GM21360 (cell line): ENCODE results near the gene ACTRT3.

Experiments
- ATAC-seq: cut with Tn5 transposase; IDR thresholded peaks from one replicate; pipeline ENCODE4 v1.9.1; 2021; ENCODE audit warnings: mild to moderate bottlenecking, moderate library complexity; ENCODE audit not compliant: unreplicated experiment

The ACTRT3 gene

DNA sequence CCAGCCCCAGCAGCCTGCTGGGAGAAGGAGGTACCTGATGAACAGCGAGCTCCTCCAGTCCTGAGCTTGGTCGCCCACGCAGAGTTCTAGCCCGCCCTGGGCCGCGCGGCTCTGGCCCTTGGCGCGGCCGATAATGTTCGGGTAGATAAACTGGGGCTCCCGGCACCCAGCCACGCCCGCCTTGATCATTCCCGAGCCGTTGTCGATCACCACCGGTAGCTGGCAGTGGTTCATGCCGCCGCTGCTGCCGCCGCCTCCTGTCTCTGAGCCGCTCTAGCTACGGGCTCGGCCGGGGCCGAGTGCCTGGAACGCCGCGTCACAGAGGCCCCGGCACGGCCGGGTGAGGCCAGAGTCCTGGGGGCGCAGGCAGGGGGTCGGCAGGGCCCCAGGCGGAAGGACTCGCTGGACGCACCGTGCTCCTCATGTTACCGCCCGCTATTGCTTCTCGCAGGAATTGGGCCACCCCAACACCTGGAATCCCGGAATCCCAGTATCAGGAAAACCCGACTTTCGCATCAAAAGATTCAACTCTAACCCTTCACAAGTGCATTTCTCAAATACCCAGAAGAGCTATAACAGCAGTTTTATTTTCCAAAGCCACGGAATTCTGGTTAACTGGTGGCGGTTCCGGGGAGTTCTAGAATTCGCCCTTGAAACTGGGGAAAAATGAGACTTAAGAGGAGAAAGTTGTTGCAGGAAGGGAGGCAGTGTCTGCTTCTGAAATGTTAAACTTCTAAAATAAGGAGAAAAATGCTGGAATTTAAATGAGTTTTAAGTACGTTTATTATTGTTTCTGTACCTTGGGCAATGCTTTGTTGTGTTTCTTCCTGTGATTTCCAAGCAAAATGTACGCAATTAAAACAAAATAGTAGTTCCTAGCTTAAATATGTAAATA is at the start of gene ACTRT3:
Gene ACTRT3 (minus strand): TSS at position 275 of the 895 bp plus-strand sequence. CDS start 41 bp downstream, at position 234.
- peak; percentile 24 for ATAC-seq

DNA sequence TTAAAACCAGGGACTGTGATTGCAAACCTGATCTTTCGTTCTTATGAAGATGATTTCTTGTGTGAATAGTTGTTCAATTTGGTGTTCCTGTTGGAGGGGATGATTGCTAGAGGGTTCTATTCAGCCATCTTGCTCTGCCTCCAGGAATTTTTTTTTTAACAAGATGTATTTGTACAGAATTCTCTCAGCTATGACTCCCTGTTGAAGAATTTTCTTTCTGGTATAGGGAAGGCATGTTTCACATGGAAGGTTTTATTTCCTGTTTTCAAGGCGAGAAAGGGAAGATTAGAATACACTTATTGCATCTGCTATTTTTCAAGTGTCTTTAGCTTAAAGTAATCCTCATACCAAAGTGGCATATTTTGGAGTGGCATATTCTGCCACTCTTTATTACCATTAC is 49.0 kb upstream of the ACTRT3 start:
- ATAC-seq: no peak

DNA sequence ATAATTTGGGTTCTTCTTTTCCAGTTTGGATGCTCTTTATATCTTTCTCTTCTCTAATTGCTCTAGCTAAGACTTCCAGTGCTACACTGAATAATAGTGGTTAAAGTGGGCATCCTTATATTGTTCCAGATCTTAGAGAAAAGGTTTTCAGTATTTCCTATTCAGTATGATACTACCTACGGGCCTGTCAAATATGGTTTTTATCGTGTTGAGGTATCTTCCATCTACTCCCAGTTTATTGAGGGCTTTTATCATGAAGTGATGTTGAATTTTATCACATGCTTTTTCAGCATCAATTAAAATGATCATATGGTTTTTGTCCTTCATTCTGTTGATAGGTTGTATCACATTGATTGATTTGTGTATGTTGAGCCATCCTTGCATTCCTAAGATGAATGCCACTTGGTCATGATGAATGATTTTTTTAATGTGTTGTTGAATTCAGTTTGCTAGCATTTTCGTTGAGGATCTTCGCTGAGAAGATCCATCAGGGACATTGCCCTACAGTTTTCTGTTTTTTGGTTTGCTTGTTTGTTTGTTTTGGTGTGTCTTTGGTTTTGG is 46.3 kb upstream of the ACTRT3 start:
- no peak for ATAC-seq

DNA sequence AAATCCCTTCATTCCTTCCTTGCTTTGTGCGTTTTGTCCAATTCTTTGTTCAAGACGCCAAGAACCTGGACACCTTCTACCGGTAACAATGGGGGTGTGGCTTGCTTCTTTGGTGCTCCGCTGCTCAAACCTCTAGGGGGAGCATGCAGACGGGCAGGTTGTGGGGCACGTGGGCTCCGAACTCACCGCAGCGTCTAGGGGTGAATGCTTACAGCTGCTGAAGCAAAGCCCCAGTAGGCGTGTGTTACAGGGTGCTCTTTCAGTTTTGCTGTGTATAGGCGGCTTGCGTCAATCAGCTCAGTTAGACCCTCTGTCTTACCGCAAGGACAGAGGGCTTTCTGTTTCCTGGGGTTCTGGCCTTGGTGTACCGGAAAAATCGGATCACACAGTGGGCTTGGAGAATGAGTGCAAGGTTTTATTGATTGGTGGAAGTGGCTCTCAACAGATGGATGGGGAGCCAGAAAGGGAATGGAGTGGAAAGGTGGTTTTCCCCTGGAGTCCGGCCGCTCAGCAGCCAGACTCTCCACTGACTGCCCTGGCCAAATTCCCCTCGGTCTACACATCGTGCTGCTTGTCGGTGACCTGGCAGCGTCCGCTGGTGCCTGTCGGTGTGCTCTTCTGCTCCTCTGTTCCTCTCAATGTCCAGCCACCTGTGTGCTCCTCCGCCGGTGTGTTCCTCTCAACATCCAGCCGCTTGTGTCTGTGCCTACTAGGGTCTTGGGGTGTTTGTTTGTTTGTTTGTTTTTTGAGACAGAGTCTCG is 44.6 kb upstream of the ACTRT3 start:
- ATAC-seq: peak; percentile 90

DNA sequence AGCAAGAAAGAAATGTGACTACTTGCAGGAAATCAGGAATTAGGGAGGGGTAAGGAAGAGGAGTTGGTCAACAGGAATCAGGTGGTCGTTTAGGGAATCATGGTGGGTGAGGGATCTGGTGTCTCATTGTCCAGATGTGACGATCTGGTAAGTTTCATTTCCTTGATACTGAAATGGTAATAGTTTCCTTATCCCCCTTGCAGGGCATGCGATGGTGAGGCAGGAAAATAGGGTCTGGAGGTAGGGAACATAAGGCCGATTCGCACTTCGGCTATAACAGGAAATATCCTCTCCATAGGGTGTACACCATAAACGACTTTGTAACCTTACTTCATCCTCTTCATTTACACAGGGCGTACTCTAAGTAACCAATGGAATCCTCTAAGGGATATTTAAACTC is 43.9 kb upstream of the ACTRT3 start:
- no peak for ATAC-seq

DNA sequence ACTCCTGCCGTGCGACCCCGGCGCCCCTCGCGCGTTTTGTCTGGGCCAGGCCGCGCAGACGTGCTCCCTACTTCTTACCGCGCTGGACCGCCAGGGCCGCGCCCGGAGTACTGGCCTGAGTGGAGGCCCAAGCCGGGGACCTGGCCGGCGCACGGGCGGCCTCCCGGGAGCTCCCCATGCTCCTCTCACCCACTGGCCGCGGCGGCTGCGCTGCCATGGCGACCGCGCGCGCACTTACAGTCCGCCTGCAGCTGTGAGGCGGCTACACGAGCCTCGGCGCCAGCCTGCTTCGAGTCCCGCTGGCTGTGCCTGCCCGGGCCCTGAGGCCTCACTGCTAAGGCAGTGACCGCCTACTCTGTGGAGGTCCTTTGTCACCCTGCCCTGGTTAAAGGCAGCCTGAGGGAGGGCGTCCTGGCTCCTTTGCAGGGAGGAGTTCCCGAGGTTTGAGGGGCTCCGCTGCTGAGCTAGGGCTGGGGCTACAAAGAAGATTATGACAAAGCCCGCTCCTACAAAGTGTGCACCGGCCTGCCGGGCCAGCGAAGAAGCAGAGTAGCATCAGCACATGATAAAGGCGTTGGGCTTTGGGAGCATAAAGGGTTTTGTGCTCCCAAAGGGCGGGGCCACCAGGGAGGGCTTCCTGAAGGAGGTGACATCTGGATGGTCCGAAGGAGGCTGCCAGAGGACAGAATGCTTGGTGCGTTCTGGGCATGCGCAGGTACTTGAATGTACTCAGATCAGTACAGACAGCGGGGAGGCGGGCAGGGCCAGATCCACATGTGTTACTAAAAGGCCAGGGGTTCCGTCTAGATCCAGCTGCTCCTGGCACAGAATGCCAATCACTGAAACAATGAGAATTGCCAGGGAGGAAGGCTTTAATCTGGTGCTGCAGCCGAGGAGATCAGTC is 43.2 kb upstream of the ACTRT3 start, which contains the start of the genes LRRC34 and LRRIQ4:
Gene LRRC34 (minus strand): TSS at position 573 of the 904 bp plus-strand sequence. CDS start 356 bp downstream, at position 217.
Gene LRRIQ4 (plus strand): TSS at position 539 of the 904 bp plus-strand sequence. CDS start 9,052 bp downstream, outside the sequence.
- ATAC-seq: peak; percentile 55

DNA sequence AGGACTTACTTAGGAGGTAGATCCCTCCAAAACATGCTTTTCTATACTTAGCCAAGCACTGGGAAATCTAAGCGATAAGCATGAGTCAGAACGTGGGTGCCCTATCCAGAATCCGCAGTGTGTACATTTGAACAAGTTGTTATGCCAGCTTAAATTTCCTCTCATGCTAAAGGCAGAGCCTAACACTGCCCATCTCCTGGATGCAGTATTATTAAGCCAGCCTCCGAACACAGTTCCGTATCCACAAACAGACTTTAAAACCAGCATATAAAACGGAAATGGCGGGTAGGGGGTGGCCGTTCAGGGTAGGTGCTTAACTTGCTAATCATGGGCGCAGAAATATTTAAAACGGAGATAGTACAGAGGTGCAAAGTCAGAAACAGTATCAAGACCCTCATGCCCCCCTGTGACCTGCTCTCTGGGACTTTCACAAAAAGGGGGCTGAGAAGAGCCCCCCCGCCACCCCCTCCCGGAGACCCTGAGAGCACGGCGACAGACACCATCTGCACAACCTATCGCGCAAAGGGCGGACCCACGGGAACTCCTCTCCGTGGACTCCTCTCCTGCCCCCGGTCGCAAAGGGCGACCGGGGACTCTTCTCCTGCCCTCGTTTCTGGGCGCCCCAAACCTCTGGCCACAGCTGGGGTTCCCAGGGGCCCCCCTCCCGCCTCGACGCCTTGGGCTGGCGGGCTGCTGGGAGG is 42.4 kb upstream of the ACTRT3 start:
- ATAC-seq: peak; percentile 1

DNA sequence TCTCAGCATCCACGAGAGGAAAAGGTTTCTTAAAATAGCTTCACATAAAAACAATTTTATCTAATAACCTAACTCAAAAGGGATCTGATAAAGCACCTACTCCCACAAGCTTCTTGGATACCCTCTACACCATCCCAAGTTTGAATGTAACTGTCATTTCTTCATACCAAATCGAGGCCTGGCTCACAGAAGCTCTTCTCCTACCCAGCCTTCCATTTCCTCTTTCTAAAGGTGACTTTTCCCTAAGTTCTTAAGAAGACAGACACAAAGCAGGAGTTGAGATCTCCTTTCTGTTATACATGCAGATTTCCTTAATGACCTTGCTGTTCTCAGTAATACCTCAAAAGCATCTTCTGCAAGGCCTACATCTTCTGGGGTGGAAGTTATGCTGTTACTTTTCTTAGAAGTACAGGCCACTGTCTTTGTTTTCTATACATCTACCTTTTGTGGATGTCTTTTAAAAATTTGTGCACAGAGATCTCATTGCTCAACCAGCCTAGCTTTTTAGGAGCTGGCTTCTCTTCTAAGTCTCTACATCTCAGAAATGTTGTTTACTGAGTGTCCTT is 40.0 kb upstream of the ACTRT3 start:
- no peak for ATAC-seq

DNA sequence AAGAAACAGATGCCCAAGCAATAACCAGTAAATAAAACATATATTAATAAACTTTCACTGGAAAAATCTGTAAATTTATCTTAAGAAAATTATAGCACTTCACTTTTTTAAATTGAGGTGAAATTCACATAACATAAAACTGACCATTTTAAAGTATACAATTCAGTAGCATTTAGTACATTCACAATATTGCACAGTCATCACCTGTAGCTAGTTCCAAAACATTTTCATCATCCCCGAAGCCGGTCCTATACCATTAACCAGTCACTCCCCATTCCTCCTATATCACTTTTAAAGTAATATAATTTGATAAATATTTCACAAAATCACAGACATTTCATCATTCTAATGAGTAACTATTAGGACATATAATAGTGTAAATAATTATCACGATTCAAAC is 35.3 kb upstream of the ACTRT3 start:
- ATAC-seq: no peak

DNA sequence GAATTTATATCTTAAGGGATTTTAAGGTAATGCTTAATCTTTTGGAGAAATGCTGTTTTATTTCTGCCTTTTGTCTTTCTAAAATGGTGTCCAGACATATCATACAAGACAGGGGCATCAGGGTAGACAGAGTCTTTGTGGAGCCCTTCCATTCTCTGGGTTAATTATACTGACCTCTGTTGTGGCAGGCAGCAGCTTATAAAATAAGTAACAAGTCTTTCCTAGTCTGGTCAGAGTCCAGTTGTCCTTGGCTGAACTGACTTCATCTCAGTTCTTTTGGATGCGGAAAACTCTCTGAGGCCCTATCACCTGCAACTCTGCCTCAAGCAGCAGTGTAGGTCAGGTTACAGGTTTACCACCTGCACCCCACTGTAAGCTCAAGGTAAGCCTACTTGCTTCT is 23.0 kb upstream of the ACTRT3 start:
- no peak for ATAC-seq

DNA sequence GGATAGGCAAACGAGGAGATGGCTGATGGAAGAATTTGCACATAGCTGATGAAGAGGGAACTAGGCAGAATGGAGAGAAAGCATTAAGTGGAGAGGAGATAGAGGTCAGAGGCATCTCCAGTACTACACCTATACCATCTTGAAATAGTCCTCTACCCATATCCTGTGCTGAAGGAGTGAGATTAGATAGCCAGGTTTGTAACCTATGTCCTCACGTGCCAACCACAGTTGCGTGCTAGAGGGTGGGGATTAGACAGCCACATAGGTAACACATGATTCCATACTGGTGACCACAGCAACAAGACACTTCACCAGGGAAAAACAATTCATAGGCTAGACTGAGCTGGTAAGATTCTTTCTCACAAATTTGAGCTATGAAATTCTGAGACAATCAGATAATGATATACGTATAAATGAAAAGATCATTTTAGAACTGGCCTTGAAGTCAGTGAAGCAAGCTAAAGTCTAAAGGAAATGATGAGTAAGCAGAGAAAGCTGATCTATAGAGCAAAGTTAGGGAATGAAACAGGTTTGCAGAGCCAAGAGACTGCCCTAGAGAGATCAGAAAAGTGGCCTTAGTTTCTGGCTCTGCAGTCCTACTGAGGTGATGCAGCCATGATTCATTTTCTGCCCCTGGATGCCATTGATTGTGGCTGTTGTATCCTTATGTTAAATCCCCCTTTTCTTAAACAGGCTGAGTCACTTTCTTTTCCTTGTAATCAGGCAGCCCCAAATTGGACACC is 21.5 kb upstream of the ACTRT3 start:
- no peak for ATAC-seq

DNA sequence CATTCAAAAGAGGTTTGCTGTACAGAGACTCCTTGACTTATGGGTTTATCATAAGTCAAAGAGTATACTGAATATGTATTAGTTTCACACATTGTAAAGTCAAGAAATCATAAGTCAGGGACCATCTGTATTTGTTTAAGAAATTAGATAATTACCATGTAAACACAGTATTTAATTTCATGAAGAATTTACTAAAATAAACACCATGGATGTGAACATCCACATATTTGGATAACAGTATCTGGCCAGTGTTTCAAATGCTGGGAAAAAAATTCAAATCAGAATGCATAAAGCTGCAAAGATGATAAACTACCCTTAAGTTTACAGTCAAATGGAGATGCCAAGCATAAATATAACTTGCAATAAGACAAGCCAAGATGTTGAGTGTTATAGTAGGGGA is 20.9 kb upstream of the ACTRT3 start:
- ATAC-seq: no peak

DNA sequence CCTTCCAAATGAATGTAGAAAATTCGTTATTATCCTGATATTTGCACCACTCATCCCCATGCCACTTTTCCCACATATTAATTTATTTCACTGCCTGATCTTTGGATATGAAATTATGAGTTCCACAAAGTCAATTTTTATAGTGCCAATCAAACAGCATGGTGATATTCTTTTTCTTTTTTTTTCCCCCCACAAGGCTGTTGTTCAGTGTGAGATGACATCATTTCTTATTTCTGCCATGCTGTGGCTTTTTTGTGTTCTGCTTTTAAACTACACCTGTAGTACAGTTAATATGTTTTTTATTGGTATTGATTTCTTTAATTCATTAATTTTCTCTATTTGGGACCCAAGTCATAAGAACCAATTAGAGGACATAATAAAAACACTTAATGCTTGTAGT is 18.4 kb upstream of the ACTRT3 start:
- ATAC-seq: no peak

DNA sequence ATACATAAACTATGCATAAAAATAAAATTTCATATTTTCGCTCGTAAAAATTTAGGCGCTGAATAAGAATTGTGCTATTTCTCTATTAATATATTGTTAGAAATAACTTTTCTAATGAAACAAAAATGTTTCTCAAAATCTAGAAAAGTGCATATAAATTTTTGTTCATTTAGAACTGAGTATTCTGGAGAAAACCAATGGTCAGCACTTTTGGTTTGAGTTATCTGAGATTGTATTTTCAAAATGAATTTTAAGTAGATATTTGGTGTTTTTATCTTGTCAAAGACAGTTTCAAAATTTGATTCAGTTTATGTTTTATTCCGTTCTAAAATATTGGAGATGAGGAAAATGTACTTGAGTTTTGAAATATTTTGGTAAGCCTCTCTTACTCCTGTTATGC is 17.8 kb upstream of the ACTRT3 start:
- ATAC-seq: no peak

DNA sequence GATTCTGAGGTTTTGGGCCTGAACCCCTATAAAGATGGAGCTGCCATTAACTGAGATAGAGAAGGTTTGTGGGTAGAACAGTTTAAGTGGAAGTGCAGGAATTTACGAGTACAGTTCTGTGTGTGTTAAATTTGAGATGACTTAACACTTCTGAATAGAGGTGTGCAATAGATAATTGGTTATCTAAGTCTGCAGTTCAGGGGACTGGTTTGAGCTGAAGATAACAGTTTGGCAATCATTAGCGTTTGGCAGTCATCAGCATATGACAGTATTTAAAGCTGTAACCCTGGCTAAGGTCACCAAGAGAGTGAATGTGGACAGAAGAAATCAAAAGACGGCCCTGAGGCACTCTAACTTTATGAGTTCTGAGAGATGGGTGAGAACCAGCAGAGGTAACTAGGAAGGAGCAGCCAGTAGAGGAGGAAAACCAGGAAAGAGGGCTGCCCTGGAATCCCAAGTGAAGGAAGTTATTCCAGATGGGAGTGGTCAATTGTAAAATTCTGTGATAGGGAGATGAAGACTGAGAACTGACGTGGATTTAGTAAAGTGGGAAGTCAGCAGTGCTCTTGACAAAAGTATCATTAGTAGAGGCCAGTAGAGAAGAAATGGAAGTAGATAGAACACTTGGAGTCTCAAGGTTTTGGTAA is 12.0 kb upstream of the ACTRT3 start:
- ATAC-seq: no peak

DNA sequence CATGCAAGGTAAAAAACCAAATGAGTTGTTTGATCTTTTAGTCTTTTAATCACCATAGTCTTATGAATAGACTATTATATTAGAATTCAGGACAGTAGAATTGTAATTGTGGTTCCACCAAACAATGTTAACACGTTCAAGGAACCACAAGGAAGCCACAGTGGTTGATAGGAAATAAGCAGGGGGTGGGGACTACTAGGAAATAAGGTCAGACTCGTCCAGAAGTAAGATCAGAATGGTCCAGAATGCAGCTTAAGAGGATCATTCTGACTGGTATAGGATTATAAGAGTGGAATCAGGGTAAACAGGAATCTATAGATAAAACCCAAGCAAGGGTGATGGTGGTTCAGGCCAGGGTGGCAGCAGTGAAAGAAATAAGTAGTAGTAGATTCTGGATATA is 11.4 kb upstream of the ACTRT3 start:
- no peak for ATAC-seq

DNA sequence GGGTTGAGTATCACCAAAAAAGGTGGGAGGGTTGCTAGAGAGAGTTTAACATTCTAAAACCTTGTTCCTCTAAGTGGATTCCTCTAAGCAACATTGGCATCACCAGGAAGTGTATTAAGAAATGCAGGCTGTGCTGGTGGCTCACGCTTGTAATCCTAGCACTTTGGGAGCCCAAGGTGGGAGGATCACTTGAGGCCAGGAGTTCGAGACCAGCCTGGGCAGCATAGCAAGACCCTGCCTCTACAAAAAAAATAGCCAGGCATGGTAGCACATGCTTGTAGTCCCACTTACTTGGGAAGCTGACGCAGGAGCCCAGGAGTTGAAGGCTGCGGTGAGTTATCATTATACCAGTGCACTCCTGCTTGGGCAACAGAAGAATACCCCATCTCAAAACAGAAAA is 8.5 kb upstream of the ACTRT3 start:
- ATAC-seq: no peak

DNA sequence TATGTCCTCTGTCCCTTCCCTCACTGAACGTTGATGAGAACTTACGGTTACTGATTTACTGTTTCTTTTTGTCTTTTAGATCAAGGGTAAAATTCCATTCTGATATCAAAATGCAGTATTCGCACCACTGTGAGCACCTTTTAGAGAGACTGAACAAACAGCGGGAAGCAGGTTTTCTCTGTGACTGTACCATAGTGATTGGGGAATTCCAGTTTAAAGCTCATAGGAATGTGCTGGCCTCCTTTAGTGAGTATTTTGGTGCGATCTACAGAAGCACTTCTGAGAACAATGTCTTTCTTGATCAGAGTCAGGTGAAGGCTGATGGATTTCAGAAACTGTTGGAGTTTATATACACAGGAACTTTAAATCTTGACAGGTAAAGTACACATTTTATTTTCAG is 4.8 kb upstream of the ACTRT3 start:
- ATAC-seq: no peak
